AG09309 (cell line): ENCODE measurements around the gene CRTC3.

Source experiments
- DNase-seq: peaks from one replicate; pipeline ENCODE4 v3.0.0-alpha.2; 2010; ENCODE audit warnings: low read depth
- H3K4me3 ChIP-seq: 2 replicates; pipeline ENCODE4 v1.5.1; 2011; ENCODE audit warnings: mild to moderate bottlenecking, low read depth, low read length, moderate library complexity; ENCODE audit not compliant: control insufficient read depth
- CTCF ChIP-seq: IDR thresholded peaks from 2 replicates; pipeline ENCODE4 v1.5.1; 2011; ENCODE audit warnings: mild to moderate bottlenecking, low read depth, low read length, inconsistent platforms; ENCODE audit not compliant: insufficient read depth, control insufficient read depth; ENCODE audit errors: missing control alignments

Gene CRTC3

DNA sequence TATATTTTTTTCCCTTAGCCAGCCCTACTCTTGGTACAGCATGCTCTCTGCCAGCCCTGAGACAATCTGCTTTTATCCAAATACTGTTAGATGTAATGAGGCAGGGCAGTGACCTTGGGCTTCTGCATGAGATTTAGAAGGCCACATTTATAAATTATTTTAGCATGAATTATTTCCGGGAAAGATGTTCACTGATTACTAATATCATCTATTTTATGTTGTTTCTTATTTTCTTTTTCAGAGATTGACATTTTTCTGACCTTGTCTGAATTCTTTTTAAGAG, 23.1 kb downstream of the CRTC3 start:
- no peak for TF ChIP-seq CTCF

DNA sequence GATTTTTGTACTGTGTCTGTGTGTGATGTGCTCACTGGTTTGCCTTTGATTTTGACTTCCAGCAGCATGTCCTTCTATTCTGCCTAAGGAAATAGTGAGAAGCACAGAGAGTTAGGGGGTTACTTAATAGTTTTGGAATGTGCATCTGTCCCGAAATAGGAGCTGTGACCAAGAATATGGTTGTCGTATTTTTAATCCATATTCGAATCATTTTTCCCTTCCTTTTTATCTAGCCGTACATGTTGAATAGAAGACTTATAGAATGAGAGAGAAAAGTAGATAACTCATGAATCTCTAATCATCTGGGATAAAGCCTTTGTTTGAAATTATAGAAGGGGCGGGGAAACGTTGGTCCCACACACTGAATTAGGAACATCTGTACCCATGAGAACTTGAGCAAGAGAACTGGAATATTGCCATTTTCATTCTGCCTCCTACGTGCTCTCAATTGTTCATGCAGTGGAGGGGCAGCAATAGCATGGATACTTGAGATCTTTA, 23.6 kb downstream of the CRTC3 start:
- DNase-seq: peak; percentile 78
- no peak for TF ChIP-seq CTCF
- H3K4me3 ChIP-seq: no peak overlapping the region

More for the DNA sequence above, 23.1 kb downstream of the CRTC3 start:
- DNase-seq: no peak
- no peak overlapping the region for H3K4me3 ChIP-seq

DNA sequence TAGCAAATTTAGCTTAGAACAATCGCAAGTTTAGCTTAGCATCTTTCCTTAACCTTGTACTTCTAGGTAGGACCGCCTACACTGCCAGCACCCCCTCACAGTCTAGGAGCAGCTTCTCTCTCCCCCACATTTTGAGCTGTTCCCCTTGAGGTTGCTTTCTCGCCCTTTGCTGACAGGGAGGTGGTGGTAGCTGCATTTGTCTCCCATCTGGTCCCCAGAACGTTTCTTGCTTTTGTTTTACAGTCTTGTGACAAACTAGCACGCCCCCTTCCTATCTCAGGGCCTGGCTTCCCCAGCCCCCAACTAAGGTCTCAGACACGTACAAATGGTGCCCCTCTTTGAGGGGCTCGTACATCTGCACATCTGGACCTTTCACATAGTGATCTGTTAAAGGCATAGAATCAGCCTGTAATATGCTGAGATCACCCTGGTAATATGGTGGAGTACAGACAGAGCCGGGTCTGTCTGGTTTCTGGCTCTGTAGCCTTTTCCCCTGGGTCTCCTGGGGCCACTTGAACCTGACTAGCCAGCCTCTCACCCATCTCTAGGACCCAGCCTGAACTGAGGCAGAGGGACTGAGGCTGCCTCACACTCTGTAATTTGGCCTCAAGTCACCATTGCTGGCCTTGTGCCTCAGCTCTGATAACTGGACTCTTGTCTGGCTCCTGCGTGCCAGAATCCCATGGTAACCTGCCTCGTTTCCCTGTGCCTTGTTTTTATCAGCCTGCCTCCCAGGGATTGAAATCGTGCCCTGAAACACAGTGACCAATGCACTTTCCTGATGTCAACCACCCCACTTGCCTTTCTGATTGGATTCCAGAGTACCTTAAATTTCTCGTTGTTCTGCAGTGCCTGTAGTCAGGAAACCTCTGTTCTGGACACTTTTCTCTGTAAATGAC, 27.7 kb downstream of the CRTC3 start:
- TF ChIP-seq CTCF: no peak
- no peak overlapping the region for H3K4me3 ChIP-seq
- DNase-seq: no peak

GRCh38 chr15:90558171-90558573, 28.4 kb downstream of the CRTC3 start:
- DNase-seq: no peak
- TF ChIP-seq CTCF: no peak
- no peak overlapping the region for H3K4me3 ChIP-seq

- TF ChIP-seq CTCF: no peak
- no peak overlapping the region for H3K4me3 ChIP-seq
- no peak for DNase-seq
These were observed 29.4 kb downstream of the CRTC3 start for GRCh38 chr15:90559119-90559518.

- DNase-seq: peak; percentile 96
- H3K4me3 ChIP-seq: no peak overlapping the region
- no peak for TF ChIP-seq CTCF
These were observed 30.6 kb downstream of the CRTC3 start for GRCh38 chr15:90560229-90560776.
